GM23338 (cell line): ENCODE results near the gene SH3RF3. TPM values are rescaled to one million over a fixed set of nuclear protein-coding genes. Genes with fewer than 3 reads are reported as not detected.
A peak's percentile ranks its signal among the peaks of the same experiment; 100 is the strongest.

Source experiments
- ATAC-seq: fragments of 200-7000 bp; cut with Tn5 transposase; 3 replicates; pipeline ENCODE4 v1.9.1; 2020
- DNase-seq: peaks from one replicate; pipeline ENCODE4 v3.0.0-alpha.2; 2015; ENCODE audit warnings: low spot score
- H2AFZ ChIP-seq: fragments of 200-600 bp; sonication (generic); 2 replicates; pipeline ENCODE4 v1.8.0; 2016; ENCODE audit warnings: antibody characterized with exemption, mild to moderate bottlenecking, moderate library complexity
- H3F3A ChIP-seq: fragments of 200-600 bp; sonication (generic); replicated peaks from 2 replicates; pipeline ENCODE4 v1.8.0; 2017; ENCODE audit warnings: antibody characterized with exemption, mixed run types, low read depth
- H3K27ac ChIP-seq: fragments of 200-600 bp; sonication (generic); 2 replicates; pipeline ENCODE4 v1.6.1; 2016; ENCODE audit warnings: low read depth
- H3K27me3 ChIP-seq: fragments of 200-600 bp; sonication (generic); 2 replicates; pipeline ENCODE4 v1.8.0; 2016; ENCODE audit warnings: mild to moderate bottlenecking, mixed run types, moderate library complexity; ENCODE audit not compliant: insufficient read depth
- H3K36me3 ChIP-seq: fragments of 200-600 bp; sonication (generic); 2 replicates; pipeline ENCODE4 v1.8.0; 2016; ENCODE audit warnings: mild to moderate bottlenecking; ENCODE audit not compliant: insufficient read depth
- H3K4me1 ChIP-seq: fragments of 200-600 bp; sonication (generic); 2 replicates; pipeline ENCODE4 v1.8.0; 2016; ENCODE audit warnings: mild to moderate bottlenecking, moderate library complexity; ENCODE audit not compliant: insufficient read depth
- H3K4me2 ChIP-seq: fragments of 200-600 bp; sonication (generic); 2 replicates; pipeline ENCODE4 v1.7.1; 2017; ENCODE audit warnings: mixed run types
- H3K4me3 ChIP-seq: fragments of 200-600 bp; sonication (generic); 2 replicates; pipeline ENCODE4 v1.6.1; 2016; ENCODE audit warnings: mixed run types
- H3K79me2 ChIP-seq: fragments of 200-600 bp; sonication (generic); replicated peaks from 2 replicates; pipeline ENCODE4 v1.8.0; 2017; ENCODE audit warnings: mild to moderate bottlenecking; ENCODE audit not compliant: insufficient read depth
- H3K9me2 ChIP-seq: fragments of 200-600 bp; sonication (generic); 2 replicates; pipeline ENCODE4 v1.8.0; 2017; ENCODE audit not compliant: insufficient read depth
- H4K20me1 ChIP-seq: fragments of 200-600 bp; sonication (generic); replicated peaks from 2 replicates; pipeline ENCODE4 v1.8.0; 2017; ENCODE audit warnings: mild to moderate bottlenecking; ENCODE audit not compliant: insufficient read depth
- H3K27ac Mint-ChIP-seq: 2 replicates; pipeline ENCODE4 v1.8.0; 2020; ENCODE audit warnings: inconsistent platforms, mild to moderate bottlenecking, moderate library complexity, mixed read lengths
- H3K27me3 Mint-ChIP-seq: 3 replicates; pipeline ENCODE4 v1.8.0; 2022; ENCODE audit warnings: low read depth, mild to moderate bottlenecking, moderate library complexity, mixed read lengths, inconsistent platforms; ENCODE audit not compliant: insufficient read depth, poor library complexity
- H3K36me3 Mint-ChIP-seq: 3 replicates; pipeline ENCODE4 v1.8.0; 2021; ENCODE audit warnings: low read depth, mild to moderate bottlenecking, inconsistent platforms, moderate library complexity, mixed read lengths
- H3K4me1 Mint-ChIP-seq: 3 replicates; pipeline ENCODE4 v1.8.0; 2020; ENCODE audit warnings: mild to moderate bottlenecking, inconsistent platforms, mixed read lengths
- H3K4me3 Mint-ChIP-seq: 3 replicates; pipeline ENCODE4 v1.8.0; 2021; ENCODE audit warnings: moderate library complexity, mild to moderate bottlenecking, inconsistent platforms, mixed read lengths
- H3K9me3 Mint-ChIP-seq: 3 replicates; pipeline ENCODE4 v1.8.0; 2020; ENCODE audit warnings: moderate library complexity, mild to moderate bottlenecking, inconsistent platforms, mixed read lengths
- CREB1 ChIP-seq: fragments of 250-450 bp; sonication (Bioruptor Pico); IDR thresholded peaks from 2 replicates; pipeline ENCODE4 v1.5.0; 2020; ENCODE audit warnings: low read depth, mild to moderate bottlenecking, moderate library complexity
- ETS1 ChIP-seq: IDR thresholded peaks from 2 replicates; pipeline ENCODE4 v1.6.1; 2016; ENCODE audit warnings: antibody characterized with exemption
- EZH2phosphoT487 ChIP-seq: fragments of 200-600 bp; sonication (generic); IDR thresholded peaks from one replicate; pipeline ENCODE4 v1.8.1; 2018; ENCODE audit warnings: antibody characterized with exemption; ENCODE audit not compliant: unreplicated experiment
- JUNB ChIP-seq: IDR thresholded peaks from one replicate; pipeline ENCODE4 v1.6.1; 2016; ENCODE audit warnings: antibody characterized with exemption; ENCODE audit not compliant: unreplicated experiment
- NANOG ChIP-seq: IDR thresholded peaks from 2 replicates; pipeline ENCODE4 v1.6.1; 2016; ENCODE audit warnings: antibody characterized with exemption, borderline replicate concordance
- POLR2AphosphoS5 ChIP-seq: IDR thresholded peaks from 2 replicates; pipeline ENCODE4 v1.6.1; 2016; ENCODE audit warnings: antibody characterized with exemption, low read depth
- STAT1 ChIP-seq: IDR thresholded peaks from one replicate; pipeline ENCODE4 v1.6.1; 2016; ENCODE audit warnings: antibody characterized with exemption; ENCODE audit not compliant: unreplicated experiment
- ZNF114 ChIP-seq: fragments of 250-450 bp; sonication (Bioruptor Pico); IDR thresholded peaks from 2 replicates; pipeline ENCODE4 v1.5.0; 2020; ENCODE audit warnings: mild to moderate bottlenecking, moderate library complexity
- ZNF331 ChIP-seq: fragments of 250-450 bp; sonication (Bioruptor Pico); IDR thresholded peaks from 2 replicates; pipeline ENCODE4 v1.5.0; 2020; ENCODE audit warnings: low read depth, mild to moderate bottlenecking, moderate library complexity
- polyA plus RNA-seq: library from polyadenylated mRNA; unstranded; fragments of >200 nt; fragmentation: Nextera tagmentation; extraction: Ambion mirVana; gene quantifications from 2 replicates; pipeline ENCODE4 v1.2.1, GENCODE V29; 2016
- total RNA-seq: library from RNA; depleted of rRNA; stranded (reverse); fragments of >200 nt; shearing (Covaris generic); gene quantifications from 2 replicates; pipeline ENCODE4 v1.2.3, GENCODE V29; 2014
- TF ChIP-seq, protein P1 (sequence below): IDR thresholded peaks from one replicate; pipeline ENCODE4 v1.6.1; 2018; ENCODE audit warnings: antibody characterized with exemption; ENCODE audit not compliant: unreplicated experiment
- TF ChIP-seq, protein P2 (sequence below): fragments of 250-450 bp; sonication (Bioruptor Pico); IDR thresholded peaks from 2 replicates; pipeline ENCODE4 v1.5.0; 2020; ENCODE audit warnings: mild to moderate bottlenecking, moderate library complexity

Gene SH3RF3
- total and polyA plus RNA-seq, 2 experiments from 2014 or later = 0.11 to 0.63 TPM

DNA sequence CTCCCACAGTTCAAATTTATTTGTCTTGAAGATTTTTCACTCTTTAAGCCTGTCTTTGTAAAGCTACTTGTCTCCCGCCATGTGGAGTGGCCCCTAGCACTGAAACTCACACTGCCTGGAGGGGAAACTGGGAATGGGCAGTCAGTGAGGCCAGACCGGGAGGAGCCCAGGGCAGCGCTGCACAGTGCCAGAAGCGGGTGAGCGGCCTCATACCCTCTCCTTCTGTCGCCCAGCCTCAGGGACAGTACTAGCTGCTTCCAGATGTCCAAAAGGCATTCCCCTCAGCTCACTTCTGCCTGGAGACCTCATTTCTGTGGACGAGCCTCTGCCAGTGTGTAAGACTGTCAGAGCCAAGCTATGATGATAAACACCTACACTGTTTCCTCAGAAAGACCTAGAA is 404.8 kb downstream of the SH3RF3 start:
- ATAC-seq (peak; percentile 41; the same call in 1 of the 3 replicates), DNase-seq (no peak)
- H3K4me1 Mint-ChIP-seq = peaks cover 5% of the 10 kb centered on the region; the same call in 1 of the 3 replicates
- Histone ChIP-seq H3K4me1 (no peaks in the 10 kb centered on the region), H2AFZ (no peak overlapping the region), H4K20me1 (no peaks in the 10 kb centered on the region), H3K4me3 (no peak overlapping the region), H3K4me2 (no peak overlapping the region), H3K79me2 (no peaks in the 10 kb centered on the region), H3K36me3 (no peaks in the 10 kb centered on the region), H3K27ac (no peak overlapping the region), H3K27me3 (no peaks in the 10 kb centered on the region), H3F3A (no peaks in the 10 kb centered on the region), H3K9me2 (no peaks in the 10 kb centered on the region)
- no peak overlapping the region for H3K27ac Mint-ChIP-seq
- H3K4me3 Mint-ChIP-seq = no peak overlapping the region
- peaks cover 7% of the 10 kb centered on the region for H3K36me3 Mint-ChIP-seq
- H3K27me3 Mint-ChIP-seq = peaks cover 4% of the 10 kb centered on the region
- no peak for TF ChIP-seq ZNF114
- no peak for TF ChIP-seq POLR2AphosphoS5
- no peak for TF ChIP-seq STAT1
- TF ChIP-seq JUNB = no peak
- TF ChIP-seq ZNF331 (CRISPR knock-in tag) = no peak
- TF ChIP-seq EZH2phosphoT487 = no peak
- TF ChIP-seq, protein P1, sequence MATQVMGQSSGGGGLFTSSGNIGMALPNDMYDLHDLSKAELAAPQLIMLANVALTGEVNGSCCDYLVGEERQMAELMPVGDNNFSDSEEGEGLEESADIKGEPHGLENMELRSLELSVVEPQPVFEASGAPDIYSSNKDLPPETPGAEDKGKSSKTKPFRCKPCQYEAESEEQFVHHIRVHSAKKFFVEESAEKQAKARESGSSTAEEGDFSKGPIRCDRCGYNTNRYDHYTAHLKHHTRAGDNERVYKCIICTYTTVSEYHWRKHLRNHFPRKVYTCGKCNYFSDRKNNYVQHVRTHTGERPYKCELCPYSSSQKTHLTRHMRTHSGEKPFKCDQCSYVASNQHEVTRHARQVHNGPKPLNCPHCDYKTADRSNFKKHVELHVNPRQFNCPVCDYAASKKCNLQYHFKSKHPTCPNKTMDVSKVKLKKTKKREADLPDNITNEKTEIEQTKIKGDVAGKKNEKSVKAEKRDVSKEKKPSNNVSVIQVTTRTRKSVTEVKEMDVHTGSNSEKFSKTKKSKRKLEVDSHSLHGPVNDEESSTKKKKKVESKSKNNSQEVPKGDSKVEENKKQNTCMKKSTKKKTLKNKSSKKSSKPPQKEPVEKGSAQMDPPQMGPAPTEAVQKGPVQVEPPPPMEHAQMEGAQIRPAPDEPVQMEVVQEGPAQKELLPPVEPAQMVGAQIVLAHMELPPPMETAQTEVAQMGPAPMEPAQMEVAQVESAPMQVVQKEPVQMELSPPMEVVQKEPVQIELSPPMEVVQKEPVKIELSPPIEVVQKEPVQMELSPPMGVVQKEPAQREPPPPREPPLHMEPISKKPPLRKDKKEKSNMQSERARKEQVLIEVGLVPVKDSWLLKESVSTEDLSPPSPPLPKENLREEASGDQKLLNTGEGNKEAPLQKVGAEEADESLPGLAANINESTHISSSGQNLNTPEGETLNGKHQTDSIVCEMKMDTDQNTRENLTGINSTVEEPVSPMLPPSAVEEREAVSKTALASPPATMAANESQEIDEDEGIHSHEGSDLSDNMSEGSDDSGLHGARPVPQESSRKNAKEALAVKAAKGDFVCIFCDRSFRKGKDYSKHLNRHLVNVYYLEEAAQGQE = no peak
- TF ChIP-seq, protein P2, sequence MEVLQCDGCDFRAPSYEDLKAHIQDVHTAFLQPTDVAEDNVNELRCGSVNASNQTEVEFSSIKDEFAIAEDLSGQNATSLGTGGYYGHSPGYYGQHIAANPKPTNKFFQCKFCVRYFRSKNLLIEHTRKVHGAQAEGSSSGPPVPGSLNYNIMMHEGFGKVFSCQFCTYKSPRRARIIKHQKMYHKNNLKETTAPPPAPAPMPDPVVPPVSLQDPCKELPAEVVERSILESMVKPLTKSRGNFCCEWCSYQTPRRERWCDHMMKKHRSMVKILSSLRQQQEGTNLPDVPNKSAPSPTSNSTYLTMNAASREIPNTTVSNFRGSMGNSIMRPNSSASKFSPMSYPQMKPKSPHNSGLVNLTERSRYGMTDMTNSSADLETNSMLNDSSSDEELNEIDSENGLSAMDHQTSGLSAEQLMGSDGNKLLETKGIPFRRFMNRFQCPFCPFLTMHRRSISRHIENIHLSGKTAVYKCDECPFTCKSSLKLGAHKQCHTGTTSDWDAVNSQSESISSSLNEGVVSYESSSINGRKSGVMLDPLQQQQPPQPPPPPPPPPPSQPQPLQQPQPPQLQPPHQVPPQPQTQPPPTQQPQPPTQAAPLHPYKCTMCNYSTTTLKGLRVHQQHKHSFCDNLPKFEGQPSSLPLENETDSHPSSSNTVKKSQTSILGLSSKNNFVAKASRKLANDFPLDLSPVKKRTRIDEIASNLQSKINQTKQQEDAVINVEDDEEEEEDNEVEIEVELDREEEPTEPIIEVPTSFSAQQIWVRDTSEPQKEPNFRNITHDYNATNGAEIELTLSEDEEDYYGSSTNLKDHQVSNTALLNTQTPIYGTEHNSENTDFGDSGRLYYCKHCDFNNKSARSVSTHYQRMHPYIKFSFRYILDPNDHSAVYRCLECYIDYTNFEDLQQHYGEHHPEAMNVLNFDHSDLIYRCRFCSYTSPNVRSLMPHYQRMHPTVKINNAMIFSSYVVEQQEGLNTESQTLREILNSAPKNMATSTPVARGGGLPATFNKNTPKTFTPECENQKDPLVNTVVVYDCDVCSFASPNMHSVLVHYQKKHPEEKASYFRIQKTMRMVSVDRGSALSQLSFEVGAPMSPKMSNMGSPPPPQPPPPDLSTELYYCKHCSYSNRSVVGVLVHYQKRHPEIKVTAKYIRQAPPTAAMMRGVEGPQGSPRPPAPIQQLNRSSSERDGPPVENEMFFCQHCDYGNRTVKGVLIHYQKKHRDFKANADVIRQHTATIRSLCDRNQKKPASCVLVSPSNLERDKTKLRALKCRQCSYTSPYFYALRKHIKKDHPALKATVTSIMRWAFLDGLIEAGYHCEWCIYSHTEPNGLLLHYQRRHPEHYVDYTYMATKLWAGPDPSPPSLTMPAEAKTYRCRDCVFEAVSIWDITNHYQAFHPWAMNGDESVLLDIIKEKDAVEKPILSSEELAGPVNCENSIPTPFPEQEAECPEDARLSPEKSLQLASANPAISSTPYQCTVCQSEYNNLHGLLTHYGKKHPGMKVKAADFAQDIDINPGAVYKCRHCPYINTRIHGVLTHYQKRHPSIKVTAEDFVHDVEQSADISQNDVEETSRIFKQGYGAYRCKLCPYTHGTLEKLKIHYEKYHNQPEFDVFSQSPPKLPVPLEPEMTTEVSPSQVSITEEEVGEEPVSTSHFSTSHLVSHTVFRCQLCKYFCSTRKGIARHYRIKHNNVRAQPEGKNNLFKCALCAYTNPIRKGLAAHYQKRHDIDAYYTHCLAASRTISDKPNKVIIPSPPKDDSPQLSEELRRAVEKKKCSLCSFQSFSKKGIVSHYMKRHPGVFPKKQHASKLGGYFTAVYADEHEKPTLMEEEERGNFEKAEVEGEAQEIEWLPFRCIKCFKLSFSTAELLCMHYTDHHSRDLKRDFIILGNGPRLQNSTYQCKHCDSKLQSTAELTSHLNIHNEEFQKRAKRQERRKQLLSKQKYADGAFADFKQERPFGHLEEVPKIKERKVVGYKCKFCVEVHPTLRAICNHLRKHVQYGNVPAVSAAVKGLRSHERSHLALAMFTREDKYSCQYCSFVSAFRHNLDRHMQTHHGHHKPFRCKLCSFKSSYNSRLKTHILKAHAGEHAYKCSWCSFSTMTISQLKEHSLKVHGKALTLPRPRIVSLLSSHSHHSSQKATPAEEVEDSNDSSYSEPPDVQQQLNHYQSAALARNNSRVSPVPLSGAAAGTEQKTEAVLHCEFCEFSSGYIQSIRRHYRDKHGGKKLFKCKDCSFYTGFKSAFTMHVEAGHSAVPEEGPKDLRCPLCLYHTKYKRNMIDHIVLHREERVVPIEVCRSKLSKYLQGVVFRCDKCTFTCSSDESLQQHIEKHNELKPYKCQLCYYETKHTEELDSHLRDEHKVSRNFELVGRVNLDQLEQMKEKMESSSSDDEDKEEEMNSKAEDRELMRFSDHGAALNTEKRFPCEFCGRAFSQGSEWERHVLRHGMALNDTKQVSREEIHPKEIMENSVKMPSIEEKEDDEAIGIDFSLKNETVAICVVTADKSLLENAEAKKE (CRISPR knock-in tag) = no peak
- no peak for TF ChIP-seq ETS1
- no peak for TF ChIP-seq NANOG
- TF ChIP-seq CREB1 (CRISPR knock-in tag) = no peak
- peaks cover 17% of the 10 kb centered on the region for H3K9me3 Mint-ChIP-seq
